CD4-positive, alpha-beta T cell treated with Interleukin-15 for 4 hours (primary cell): Measurements from ENCODE around the gene TDRD15.
"Not testable (repeated sequence)": the region's sequence is repeated elsewhere in the genome, so short reads cannot be mapped to it uniquely, and the experiment has no call there.

Experiments used
- DNase-seq: peaks from one replicate; pipeline ENCODE4 v3.0.0-alpha.2; 2020; ENCODE audit warnings: low spot score

TDRD15 gene

GRCh38 chr2:21146638-21147037 is 22.9 kb downstream of the TDRD15 start:
- DNase-seq = no peak

- no peak for DNase-seq
These were observed 24.9 kb downstream of the TDRD15 start for GRCh38 chr2:21148718-21149117.

GRCh38 chr2:21151234-21151633 is 27.5 kb downstream of the TDRD15 start:
- not testable (repeated sequence) for DNase-seq

- no peak for DNase-seq
These were observed 31.8 kb downstream of the TDRD15 start for GRCh38 chr2:21155365-21156136.

- no peak for DNase-seq
These were observed 37.4 kb downstream of the TDRD15 start for GRCh38 chr2:21161122-21161521.

- no peak for DNase-seq
These were observed 38.3 kb downstream of the TDRD15 start for GRCh38 chr2:21161832-21162614.

- DNase-seq = no peak
These were observed 38.8 kb downstream of the TDRD15 start for GRCh38 chr2:21162615-21162878.

GRCh38 chr2:21163213-21163612 is 39.4 kb downstream of the TDRD15 start:
- no peak for DNase-seq

- no peak for DNase-seq
These were observed 41.6 kb downstream of the TDRD15 start for GRCh38 chr2:21165350-21165749.

GRCh38 chr2:21175895-21176646 is 52.3 kb downstream of the TDRD15 start:
- no peak for DNase-seq

- DNase-seq = no peak
These were observed 58.2 kb downstream of the TDRD15 start for GRCh38 chr2:21181957-21182356.

- no peak for DNase-seq
These were observed 59.5 kb downstream of the TDRD15 start for GRCh38 chr2:21183306-21183705.

GRCh38 chr2:21183726-21184125 is 60.0 kb downstream of the TDRD15 start:
- DNase-seq = no peak

- DNase-seq = no peak
These were observed 67.8 kb downstream of the TDRD15 start for GRCh38 chr2:21191535-21191934.
